SKM-1 (cell line): ENCODE results near the gene CD7.

Experiments used
- DNase-seq: peaks from one replicate; lab custom pipeline; 2025; ENCODE audit not compliant: unreplicated experiment; lab: John Stamatoyannopoulos, UW

Gene CD7

GRCh38 chr17:82315703-82316358 is 1.6 kb downstream of the CD7 start:
- DNase-seq = no peak

GRCh38 chr17:82314727-82315605 is 2.4 kb downstream of the CD7 start:
- DNase-seq = peak; percentile 48

- DNase-seq = no peak
These were observed 3.2 kb downstream of the CD7 start for GRCh38 chr17:82314012-82314726.

GRCh38 chr17:82313195-82314011 is 4.0 kb downstream of the CD7 start:
- DNase-seq = no peak

- DNase-seq = no peak
These were observed 5.4 kb downstream of the CD7 start for GRCh38 chr17:82311971-82312370.

- no peak for DNase-seq
These were observed 6.5 kb downstream of the CD7 start for GRCh38 chr17:82310877-82311276.

GRCh38 chr17:82309656-82310570 is 7.5 kb downstream of the CD7 start:
- no peak for DNase-seq

GRCh38 chr17:82305727-82306300 is 11.6 kb downstream of the CD7 start:
- DNase-seq = no peak

- DNase-seq = no peak
These were observed 12.3 kb downstream of the CD7 start for GRCh38 chr17:82304826-82305726.

- DNase-seq = no peak
These were observed 13.2 kb downstream of the CD7 start for GRCh38 chr17:82303944-82304808.

- no peak for DNase-seq
These were observed 14.1 kb downstream of the CD7 start for GRCh38 chr17:82302991-82303943.

GRCh38 chr17:82302568-82302963 is 14.8 kb downstream of the CD7 start:
- no peak for DNase-seq

GRCh38 chr17:82301916-82302567 is 15.4 kb downstream of the CD7 start:
- no peak for DNase-seq

GRCh38 chr17:82301300-82301915 is 16.0 kb downstream of the CD7 start:
- DNase-seq = no peak

- no peak for DNase-seq
These were observed 16.6 kb downstream of the CD7 start for GRCh38 chr17:82300707-82301270.
